GM13976 (cell line): ENCODE measurements around the gene RAX.

Experiments used
- DNase-seq: peaks from one replicate; pipeline ENCODE4 v3.0.0; 2012; ENCODE audit warnings: low spot score
- CTCF ChIP-seq: IDR thresholded peaks from 2 replicates; pipeline ENCODE4 v1.5.1; 2012; ENCODE audit warnings: borderline replicate concordance, mild to moderate bottlenecking; ENCODE audit not compliant: insufficient read depth; ENCODE audit errors: extremely low read depth, missing control alignments, control extremely low read depth
- in situ Hi-C: fragments of 300-500 bp; cut with MboI; formaldehyde crosslinking; loops from one replicate; pipeline ENCODE4 v1.12.0; 2022; ENCODE audit warnings: low sequenced_read_pairs, mixed read lengths, inconsistent platforms; ENCODE audit not compliant: unreplicated experiment

The RAX gene

GRCh38 chr18:59249199-59249774 is 24.0 kb downstream of the RAX start:
- in situ Hi-C loops: no loop called here
- peak; percentile 63 for DNase-seq
- TF ChIP-seq CTCF: peak; percentile 71

- TF ChIP-seq CTCF: no peak
- in situ Hi-C loops: no loop called here
- no peak for DNase-seq
These were observed 26.5 kb downstream of the RAX start for GRCh38 chr18:59246796-59247195.

GRCh38 chr18:59242906-59243305 is 30.3 kb downstream of the RAX start:
- TF ChIP-seq CTCF: no peak
- in situ Hi-C loops: no loop called here
- DNase-seq: no peak

GRCh38 chr18:59239642-59240041 is 33.6 kb downstream of the RAX start:
- TF ChIP-seq CTCF: no peak
- in situ Hi-C loops: no loop called here
- no peak for DNase-seq

- no peak for TF ChIP-seq CTCF
- in situ Hi-C loops: no loop called here
- DNase-seq: no peak
These were observed 34.9 kb downstream of the RAX start for GRCh38 chr18:59238385-59238784.

GRCh38 chr18:59233017-59233410 is 40.2 kb downstream of the RAX start:
- no peak for TF ChIP-seq CTCF
- in situ Hi-C loops: no loop called here
- no peak for DNase-seq
